Ovary (tissue), 9 donors: ENCODE data around the gene ZNF750. TPM values are rescaled to one million over a fixed set of nuclear protein-coding genes. Genes with fewer than 3 reads are reported as not detected.

Source experiments
- DNase-seq, 5 donors: peaks; one replicate each; pipeline ENCODE4 v3.0.0-alpha.2; 2019 to 2020
- H3K27ac ChIP-seq, 2 donors: fragments of 200-600 bp; one replicate each; pipeline versions ENCODE4 v1.5.1 to v1.8.0; 2019 to 2022
- H3K27me3 ChIP-seq: fragments of 200-600 bp; one replicate; pipeline ENCODE4 v1.8.0; 2022
- H3K36me3 ChIP-seq: fragments of 200-600 bp; sonication (generic); one replicate; pipeline ENCODE4 v1.5.1; 2019
- H3K4me1 ChIP-seq: one replicate; pipeline ENCODE4 v1.8.1; 2013; ENCODE audit warnings: mild to moderate bottlenecking, moderate library complexity; ENCODE audit not compliant: insufficient read depth
- H3K4me3 ChIP-seq: fragments of 200-600 bp; sonication (generic); one replicate; pipeline ENCODE4 v1.5.1; 2017
- H3K9me3 ChIP-seq, 2 donors: fragments of 200-600 bp in 1 of 2; sonication (generic) in 1 of 2; one replicate each; pipeline versions ENCODE4 v1.5.1 to v1.8.1; 2013 to 2019; ENCODE audit warnings: mild to moderate bottlenecking in 1 of 2, moderate library complexity in 1 of 2
- CTCF ChIP-seq, 3 donors: fragments of 450-650 bp in 2 of 3; fragments of 200-600 bp in 1 of 3; IDR thresholded peaks; one replicate each; pipeline versions ENCODE4 v1.5.1 to v1.8.0; 2016 to 2022; ENCODE audit warnings: antibody characterized with exemption in 3 of 3, mild to moderate bottlenecking in 1 of 3
- EP300 ChIP-seq: sonication (generic); formaldehyde crosslinking; IDR thresholded peaks from one replicate; pipeline ENCODE4 v1.6.1; 2017; ENCODE audit warnings: antibody characterized with exemption
- POLR2A ChIP-seq: fragments of 450-650 bp; IDR thresholded peaks from one replicate; pipeline ENCODE4 v1.6.1; 2017; ENCODE audit warnings: antibody characterized with exemption, mild to moderate bottlenecking, moderate library complexity
- WGBS, 3 donors: extraction: QIAGEN DNeasy Blood & Tissue Kit in 1 of 3; methylation state at CpG; one replicate each; pipeline versions ENCODE4 v1.1.5 to v1.1.7; 2013 to 2017; 5-methylcytosine and 5-hydroxymethylcytosine counted together
- intact Hi-C, 4 donors: fragments of 100-400 bp; cut with DNase I; formaldehyde crosslinking; loops; one replicate each; pipeline versions ENCODE4 v1.11.0 to v1.15.1; 2022 to 2023
- polyA plus RNA-seq, 2 donors: library from polyadenylated mRNA; stranded (reverse); fragments of 200-250 nt in 1 of 2; fragments of 350-450 nt in 1 of 2; fragmentation: Illumina TruSeq in 1 of 2; extraction: RNeasy Lipid Tissue Mini Kit (QIAGEN cat#74804) in 1 of 2; gene quantifications; one replicate each; pipeline ENCODE4 v1.2.3, GENCODE V29; 2013 to 2014
- total RNA-seq, 7 donors: library from RNA; depleted of rRNA in 2 of 7; stranded (reverse); fragments of >200 nt in 2 of 7; fragmentation: NEBNext Ultra II Directional in 3 of 7; extraction: Animal tissue kit (Norgen Biotek cat#: 25700) in 3 of 7; gene quantifications; one replicate each; pipeline versions ENCODE4 v1.1.0 to v1.2.4, GENCODE V29; 2016 to 2023
- donor health status: DM: no; HTN: no; CAD: no; lungs with moderate emphysema.
- donor health status: DM: no; HTN: no; CAD: no.
- donor health status: Bipolar disorder and iron deficiency.
- donor health status: DM: yes; HTN: yes; CAD: no.
- donor health status: DM: no; HTN: no; CAD: no.
- donor health status: DM: yes; HTN: yes; CAD: no.

The ZNF750 gene
- total and polyA plus RNA-seq, 9 donors, result 0.02 TPM; not detected in 8

GRCh38 chr17:82823004-82823403, 16.8 kb downstream of the ZNF750 start:
- no peaks in the 10 kb centered on the region for H3K27me3 ChIP-seq
- H3K4me3 ChIP-seq, result no peak overlapping the region
- H3K4me1 ChIP-seq, result no peaks in the 10 kb centered on the region
- H3K9me3 ChIP-seq, result no peaks in the 10 kb centered on the region
- H3K36me3 ChIP-seq, result no peaks in the 10 kb centered on the region
- no peak overlapping the region for H3K27ac ChIP-seq
- WGBS, 3 donors, result 94 to 97% (median 94%) methylated on average over 5 of the region's 5 CpGs
- intact Hi-C loops, result no loop called here
- DNase-seq, result peak in 1 of 5 donors; percentile 13
- TF ChIP-seq EP300 (no peak), POLR2A (no peak), CTCF (IDR thresholded peaks at IDR 0.05) (no peak)

- TF ChIP-seq POLR2A (no peak), CTCF (IDR thresholded peaks at IDR 0.05) (no peak), EP300 (no peak)
- WGBS, 3 donors, result 89 to 94% (median 92%) methylated on average over 16 of the region's 16 CpGs
- DNase-seq, result peak in 2 of 5 donors; percentile 13 to 14
Observed at GRCh38 chr17:82822281-82822680, 17.5 kb downstream of the ZNF750 start.

GRCh38 chr17:82821554-82821953, 18.3 kb downstream of the ZNF750 start:
- H3K4me1 ChIP-seq, result no peaks in the 10 kb centered on the region
- no peaks in the 10 kb centered on the region for H3K36me3 ChIP-seq
- H3K9me3 ChIP-seq, result no peaks in the 10 kb centered on the region
- no peak overlapping the region for H3K27ac ChIP-seq
- DNase-seq, result no peak
- no peaks in the 10 kb centered on the region for H3K27me3 ChIP-seq
- TF ChIP-seq CTCF (IDR thresholded peaks at IDR 0.05), result no peak
- intact Hi-C loops, result no loop called here
- no peak overlapping the region for H3K4me3 ChIP-seq
- 96 to 98% (median 97%) methylated on average over 2 of the region's 2 CpGs for WGBS, 3 donors

More at GRCh38 chr17:82822281-82822680, 17.5 kb downstream of the ZNF750 start:
- H3K9me3 ChIP-seq, result no peaks in the 10 kb centered on the region
- no peak overlapping the region for H3K4me3 ChIP-seq
- H3K27ac ChIP-seq, result no peak overlapping the region
- intact Hi-C loops, result no loop called here
- H3K4me1 ChIP-seq, result no peaks in the 10 kb centered on the region
- no peaks in the 10 kb centered on the region for H3K36me3 ChIP-seq
- no peaks in the 10 kb centered on the region for H3K27me3 ChIP-seq

GRCh38 chr17:82820278-82821251, 19.3 kb downstream of the ZNF750 start:
- no peak overlapping the region for H3K27ac ChIP-seq
- intact Hi-C loops, result no loop called here
- H3K36me3 ChIP-seq, result no peaks in the 10 kb centered on the region
- H3K4me1 ChIP-seq, result no peaks in the 10 kb centered on the region
- DNase-seq, result no peak
- TF ChIP-seq EP300, result no peak
- TF ChIP-seq POLR2A, result no peak
- no peak for TF ChIP-seq CTCF (IDR thresholded peaks at IDR 0.05)
- no peaks in the 10 kb centered on the region for H3K9me3 ChIP-seq
- H3K4me3 ChIP-seq, result no peak overlapping the region
- 97 to 98% (median 98%) methylated on average over 5 of the region's 5 CpGs for WGBS, 3 donors
- no peaks in the 10 kb centered on the region for H3K27me3 ChIP-seq
